NCI-H187 (cell line): Measurements from ENCODE around the gene DENND6A.
A peak's percentile ranks its signal among the peaks of the same experiment; 100 is the strongest.
"Not testable (repeated sequence)": the region's sequence is repeated elsewhere in the genome, so short reads cannot be mapped to it uniquely, and the experiment has no call there.

Experiments
- DNase-seq, 2 experiments: peaks; one replicate each; lab custom pipeline; 2025; lab: John Stamatoyannopoulos, UW

Gene DENND6A

DNA sequence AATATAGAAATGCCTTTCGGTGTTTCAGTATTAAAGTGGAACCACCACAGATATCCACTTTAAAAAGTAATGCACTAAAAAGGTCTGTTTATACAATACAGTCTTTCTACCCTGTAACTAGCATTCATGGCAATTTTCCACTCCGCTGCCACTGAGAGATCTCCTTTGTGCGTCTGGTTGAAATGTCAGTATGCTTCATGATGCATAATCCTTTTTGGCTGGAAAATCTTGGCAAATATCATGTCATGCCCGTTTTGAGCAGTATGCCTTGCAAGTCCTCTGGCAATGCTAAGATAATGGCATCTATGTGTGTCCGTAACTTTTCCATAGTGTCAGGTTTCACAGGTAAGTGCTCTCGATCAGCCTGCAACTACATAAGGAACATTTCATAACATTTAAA, 64.9 kb downstream of the DENND6A start:
- DNase-seq, result peak in 1 of 2 experiments; percentile 12

DNA sequence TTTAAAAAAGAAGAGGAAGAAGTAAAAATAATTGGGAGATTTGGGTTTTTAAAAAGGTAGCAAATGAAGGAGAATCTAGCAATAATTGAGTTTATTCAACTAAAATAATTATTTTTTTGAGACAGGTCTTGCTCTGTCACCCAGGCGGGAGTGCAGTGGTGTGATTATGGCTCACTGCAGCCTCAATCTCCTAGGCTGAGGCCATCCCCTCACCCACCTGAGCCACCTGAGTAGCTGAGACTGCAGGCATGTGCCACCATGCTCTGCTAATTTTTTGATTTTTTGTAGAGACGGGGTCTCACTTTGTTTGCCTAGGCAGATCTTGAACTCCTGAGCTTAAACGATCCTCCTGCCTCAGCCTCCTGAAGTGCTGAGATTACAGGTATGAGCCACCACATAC, 68.1 kb downstream of the DENND6A start:
- DNase-seq, result no peak

DNA sequence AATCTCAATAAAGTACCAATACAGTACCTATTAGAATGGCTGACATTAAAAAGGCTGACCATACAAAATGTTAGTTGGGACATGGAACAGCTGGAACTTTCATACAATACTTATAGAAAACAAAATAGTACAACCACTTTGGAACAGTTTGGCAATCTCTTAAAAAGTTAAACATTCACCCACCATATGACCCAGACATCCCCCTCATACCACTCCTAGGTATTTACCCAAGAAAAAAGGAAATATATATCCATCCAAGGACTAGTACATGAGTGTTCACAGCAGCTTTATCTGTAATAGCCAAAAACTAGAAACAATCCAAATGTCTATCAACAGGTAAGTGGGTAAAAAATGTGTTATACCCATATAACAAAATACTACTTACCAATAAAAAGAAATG, 70.5 kb downstream of the DENND6A start:
- no peak for DNase-seq

DNA sequence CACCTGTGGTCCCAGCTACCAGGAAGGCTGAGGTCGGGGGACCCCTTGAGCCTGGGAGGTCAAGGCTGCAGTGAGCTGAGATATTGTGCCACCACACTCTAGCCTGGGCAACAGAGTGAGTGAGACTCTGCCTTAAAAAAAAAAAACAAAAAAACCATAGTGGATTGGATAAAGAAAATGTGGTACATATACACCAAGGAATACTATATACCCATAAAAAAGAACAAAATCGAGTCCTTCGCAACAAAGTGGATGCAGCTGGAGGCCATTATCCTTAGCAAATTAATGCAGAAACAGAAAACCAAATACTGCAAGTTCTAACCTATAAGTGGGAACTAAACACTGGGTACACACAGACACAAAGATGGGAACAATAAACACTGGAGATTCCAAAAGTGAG, 75.1 kb downstream of the DENND6A start:
- DNase-seq, result no peak

DNA sequence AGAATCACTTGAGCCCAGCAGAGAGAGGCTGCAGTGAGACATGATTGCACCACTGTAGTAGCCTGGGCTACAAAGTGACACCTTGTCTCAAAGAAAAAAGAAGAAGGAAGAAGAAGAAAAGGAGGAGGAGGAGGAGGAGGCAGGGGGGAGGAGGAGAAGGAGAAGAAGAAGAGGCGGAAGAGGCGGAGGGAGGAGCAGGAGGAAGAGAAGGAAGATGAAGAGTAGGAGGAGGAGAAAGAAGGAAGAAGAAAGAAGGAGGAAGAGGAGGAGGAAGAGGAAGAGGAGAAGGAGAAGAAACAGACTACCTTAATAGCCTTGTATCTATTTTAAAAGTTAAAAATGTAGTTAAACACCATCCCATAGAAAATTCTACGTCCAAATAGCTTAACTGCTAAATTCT, 76.6 kb downstream of the DENND6A start:
- DNase-seq, result no peak

DNA sequence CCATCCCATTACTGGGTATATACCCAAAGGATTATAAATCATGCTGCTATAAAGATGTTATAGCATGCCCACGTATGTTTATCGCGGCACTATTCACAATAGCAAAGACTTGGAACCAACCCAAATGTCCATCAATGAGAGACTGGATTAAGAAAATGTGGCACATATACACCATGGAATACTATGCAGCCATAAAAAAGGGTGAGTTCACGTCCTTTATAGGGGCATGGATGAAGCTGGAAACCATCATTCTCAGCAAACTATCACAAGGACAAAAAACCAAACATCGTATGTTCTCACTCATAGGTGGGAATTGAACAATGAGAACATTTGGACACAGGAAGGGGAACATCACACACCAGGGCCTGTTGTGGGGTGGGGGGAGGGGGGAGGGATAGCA, 81.0 kb downstream of the DENND6A start:
- not testable (repeated sequence) for DNase-seq

DNA sequence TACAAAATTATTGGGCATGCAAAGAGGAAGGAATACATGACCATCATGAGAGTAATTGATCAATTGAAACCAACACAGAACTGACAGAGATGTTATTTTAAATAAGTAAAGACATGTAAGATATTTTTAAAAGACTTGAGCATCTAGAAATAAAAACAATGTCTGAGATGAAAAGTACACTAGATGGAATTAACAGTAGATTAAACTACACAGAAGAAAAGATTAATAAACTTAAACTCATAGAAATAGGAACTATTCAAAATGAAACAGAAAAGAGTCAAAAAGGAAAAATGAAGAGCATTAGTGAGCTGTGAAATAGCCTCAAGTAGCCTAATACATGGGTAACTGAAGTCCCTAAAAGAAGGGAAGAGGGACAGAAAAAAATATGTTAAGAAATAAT, 87.2 kb downstream of the DENND6A start:
- no peak for DNase-seq

DNA sequence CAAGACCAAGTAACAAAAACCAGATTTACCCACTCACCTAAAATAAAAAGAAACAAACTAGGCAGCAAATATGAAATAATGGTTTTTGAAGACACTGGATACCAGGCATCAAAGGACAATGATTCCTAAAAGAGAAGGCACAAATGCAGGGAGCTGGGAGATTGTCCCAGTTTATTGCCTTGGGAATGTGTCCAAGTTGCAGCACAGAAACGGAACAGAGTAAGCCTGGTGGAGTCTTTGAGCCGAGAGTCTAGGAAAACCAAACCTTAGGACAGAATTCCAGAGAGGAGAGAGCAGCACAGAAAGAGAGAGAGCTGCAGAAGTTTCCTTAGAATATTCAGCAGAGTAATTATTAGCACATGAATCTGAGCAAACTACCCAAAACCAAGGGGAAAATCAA, 87.9 kb downstream of the DENND6A start:
- no peak for DNase-seq

DNA sequence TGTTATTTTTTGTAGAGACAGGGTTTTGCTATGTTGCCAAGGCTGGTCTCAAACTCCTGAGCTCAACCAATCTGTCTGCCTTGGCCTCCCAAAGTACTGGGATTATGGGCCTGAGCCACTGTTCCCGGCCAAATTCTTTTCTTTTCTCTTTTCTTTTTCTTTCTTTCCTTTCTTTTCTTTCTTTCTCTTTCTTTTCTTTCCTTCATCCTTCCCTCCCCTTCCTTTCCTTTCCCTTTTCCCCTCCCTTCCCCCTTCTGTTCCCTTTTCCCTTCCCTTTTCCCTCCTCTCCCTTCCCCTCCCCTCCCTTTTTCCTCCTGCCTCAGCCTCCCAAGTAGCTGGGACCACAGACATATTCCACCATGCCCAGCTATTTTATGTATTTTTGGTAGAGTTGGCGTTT, 92.7 kb downstream of the DENND6A start:
- no peak for DNase-seq

DNA sequence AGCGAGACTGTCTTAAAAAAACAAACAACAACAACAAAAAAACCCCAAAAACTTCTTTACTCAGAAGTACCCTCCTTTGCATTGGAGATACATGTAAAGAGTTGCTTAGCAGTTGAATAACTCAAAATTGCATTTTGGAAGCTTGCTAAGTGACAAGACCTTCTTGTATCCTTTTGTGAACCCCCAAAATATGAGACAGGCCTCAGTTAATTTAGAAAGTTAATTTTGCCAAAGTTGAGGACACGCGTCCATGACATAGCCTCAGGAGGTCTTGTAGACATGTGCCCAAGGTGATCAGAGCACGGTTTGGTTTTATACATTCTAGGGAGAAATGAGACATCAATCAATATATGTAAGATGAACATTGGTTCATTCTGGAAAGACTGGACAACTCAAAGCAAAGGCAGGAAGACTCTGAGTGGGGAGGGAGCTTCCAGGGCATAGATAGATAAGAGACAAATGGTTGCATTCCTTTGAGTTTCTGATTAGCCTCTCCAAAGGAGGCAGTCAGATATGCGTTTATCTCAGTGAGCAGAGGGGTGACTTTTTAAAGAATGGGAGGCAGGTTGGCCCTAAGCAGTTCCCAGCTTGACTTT, 94.0 kb downstream of the DENND6A start:
- no peak for DNase-seq

DNA sequence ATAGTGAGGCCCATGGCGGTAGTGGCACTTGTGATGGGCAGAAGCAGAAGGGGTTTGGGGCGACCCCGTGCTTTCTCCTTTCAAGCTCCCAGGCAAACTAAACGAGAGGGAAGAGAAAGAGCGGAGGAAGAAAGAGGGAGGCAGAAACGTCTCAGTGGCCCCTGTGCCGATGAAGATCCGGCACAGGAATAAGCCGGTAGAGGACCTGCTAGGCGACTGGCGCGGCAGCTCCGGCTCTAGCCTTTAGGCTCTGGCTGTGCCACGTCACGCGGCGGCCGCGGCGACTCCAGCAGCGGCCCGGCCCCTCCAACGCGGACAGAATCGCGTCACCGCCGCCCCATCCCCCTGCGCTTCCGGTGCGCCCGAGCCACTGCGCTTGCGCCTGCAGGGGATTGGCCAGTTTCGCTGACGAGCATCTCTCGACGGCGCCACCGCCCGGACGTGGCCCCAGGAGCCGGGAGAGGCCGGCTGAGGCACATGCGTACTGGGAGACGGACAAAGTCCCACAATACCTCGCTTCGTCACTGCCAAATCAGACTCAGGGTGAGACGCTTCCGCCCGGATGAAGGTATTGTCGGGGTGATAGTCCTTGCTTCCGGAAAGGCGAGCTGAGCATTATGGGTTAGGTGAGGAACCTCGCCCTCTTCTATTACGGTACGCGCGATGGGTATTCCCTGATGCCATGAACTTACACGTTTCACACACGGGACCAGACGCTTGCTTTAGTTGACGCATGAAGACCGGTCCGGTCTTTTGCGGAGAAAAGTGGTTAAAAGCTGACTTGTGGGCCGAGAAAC, 95.6 kb downstream of the DENND6A start, which contains the start of gene ARF4:
TSS of gene ARF4 (minus strand) at position 218 of the 797 bp plus-strand sequence. CDS start at position 14, 204 bp downstream.
- DNase-seq, result peak; percentile 80 to 92

DNA sequence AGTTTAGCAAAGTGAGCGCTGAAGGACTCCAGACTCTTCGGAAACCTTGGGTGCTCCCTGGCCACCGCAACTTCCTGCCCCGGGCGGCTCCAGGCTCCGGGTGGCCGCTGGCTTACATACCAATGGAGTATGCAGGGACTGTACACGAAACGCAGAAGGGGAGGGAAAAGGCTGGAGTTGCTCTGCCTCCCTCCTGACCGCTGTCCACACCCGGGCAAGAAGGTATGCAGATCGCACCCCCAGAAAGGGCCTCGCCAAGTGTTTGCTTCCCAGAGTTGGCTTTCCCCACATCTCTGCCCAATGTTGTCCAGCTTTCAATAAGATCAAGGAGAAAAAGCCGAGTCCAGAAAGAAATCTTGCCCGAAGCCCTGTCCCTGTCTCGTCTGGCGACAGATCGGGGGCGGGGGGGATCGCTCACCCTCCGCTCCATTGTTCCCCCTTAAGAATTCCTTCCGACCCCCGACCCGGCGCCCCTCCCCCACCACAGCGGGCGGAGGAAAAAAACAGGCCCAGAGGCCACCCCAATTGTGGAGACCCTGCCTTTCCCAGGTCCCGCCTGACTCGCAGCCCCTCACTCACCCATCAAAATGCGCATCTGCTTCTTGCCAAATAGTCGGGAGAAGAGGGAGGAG, 96.3 kb downstream of the DENND6A start:
- DNase-seq, result no peak

DNA sequence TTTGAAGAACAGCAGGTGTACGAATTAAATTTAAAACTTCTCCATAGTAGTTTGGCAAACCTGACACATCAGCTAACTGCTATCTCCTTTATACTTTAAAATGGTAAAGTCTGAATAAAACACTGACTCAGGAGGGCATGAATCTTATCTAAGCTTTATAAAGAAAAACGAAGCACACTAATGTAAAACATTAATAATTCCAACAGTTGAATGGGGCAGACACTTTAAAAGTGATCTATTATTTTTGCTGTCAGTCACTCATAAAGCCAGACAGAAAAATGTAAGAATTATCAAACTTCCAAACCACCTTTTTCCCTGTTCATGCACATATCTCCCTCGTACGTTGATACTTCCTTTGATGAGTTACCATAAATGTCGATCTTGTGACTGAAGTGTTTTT, 98.3 kb downstream of the DENND6A start:
- no peak for DNase-seq

DNA sequence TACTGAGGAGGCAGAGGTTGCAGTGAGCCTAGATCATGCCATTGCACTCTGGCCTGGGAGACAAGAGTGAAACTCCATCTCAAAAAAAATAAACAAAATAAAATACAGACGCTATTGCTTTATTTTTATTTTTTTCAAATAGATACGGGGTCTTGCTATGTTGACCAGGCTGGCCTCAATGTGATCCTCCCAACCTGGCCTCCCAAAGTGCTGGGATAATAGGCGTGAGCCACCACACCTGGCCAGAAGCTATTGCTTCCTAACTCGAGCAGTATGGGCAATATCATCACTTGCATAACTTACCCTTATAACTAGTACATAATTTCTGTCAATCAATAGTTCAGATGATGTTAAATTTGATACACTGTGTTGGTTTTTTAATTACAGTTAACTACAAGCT, 98.7 kb downstream of the DENND6A start:
- DNase-seq, result no peak

DNA sequence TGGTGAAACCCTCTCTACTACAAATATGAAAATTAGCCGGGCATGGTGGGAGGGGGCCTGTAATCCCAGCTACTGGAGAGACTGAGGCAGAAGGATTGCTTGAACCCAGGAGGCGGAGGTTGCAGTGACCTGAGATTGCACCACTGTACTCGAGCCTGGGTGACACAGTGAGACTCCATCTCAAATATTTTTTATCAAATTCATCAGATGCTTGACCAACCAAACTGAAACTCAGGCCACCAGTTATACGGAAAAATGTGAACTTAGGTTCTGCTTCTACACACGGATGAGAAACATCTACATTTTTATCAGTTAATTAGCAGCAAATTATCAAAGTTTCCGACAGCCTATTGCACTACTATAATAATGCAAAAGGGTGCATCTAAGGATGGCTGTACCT, 100.6 kb downstream of the DENND6A start:
- DNase-seq, result no peak

DNA sequence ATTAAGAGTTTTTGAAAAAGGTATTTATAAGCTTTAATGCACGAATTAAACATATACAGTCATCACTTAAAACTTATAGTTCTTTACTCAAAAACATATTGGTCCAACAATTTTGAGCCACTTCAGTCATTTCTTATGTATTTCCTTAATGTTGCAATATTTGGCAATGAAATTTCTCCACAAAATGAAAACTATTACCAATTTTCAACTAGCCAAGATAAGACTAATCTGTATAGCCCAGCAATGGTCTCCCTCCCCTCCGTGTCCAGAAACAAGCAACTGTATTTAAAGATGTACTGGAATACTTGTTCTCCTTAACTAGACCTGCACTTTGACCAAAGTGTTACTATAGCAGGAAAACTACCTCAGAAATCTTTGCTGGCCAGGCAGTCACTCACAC, 105.0 kb downstream of the DENND6A start:
- no peak for DNase-seq

DNA sequence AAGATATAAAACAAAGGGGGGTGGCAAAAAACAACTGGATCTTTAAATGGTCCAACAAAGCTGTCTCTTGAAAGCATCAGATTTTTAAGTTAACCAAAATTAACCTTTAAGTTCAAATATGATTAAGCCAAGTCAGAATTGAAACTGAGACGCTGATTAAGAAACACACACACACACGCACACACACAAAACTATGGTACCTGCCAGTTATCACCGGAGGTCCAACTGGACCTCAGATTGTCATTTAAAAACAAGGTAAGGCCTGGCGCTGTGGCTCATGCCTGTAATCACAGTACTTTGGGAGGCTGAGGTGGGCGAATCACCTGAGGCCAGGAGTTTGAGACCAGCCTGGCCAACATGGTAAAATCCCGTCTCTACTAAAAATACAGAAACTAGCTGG, 106.1 kb downstream of the DENND6A start:
- DNase-seq, result no peak

DNA sequence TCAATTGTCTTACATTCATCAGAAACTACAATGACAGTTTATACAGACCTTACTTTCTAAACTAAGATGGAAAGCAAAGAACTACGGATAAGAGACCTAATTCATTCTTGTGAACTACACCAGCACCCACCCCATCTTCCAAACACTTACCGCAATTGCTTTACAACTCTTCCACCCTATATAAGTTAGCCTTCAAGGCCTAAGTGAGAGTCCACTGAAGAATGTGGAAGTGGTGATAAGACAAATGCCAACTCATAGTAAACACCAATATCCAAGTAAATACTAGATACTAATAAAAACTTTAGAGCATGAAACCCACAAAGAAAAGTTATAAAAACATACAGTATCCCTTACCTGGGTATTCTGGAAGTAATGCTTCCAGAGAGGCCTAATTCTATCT, 109.3 kb downstream of the DENND6A start:
- DNase-seq, result no peak

DNA sequence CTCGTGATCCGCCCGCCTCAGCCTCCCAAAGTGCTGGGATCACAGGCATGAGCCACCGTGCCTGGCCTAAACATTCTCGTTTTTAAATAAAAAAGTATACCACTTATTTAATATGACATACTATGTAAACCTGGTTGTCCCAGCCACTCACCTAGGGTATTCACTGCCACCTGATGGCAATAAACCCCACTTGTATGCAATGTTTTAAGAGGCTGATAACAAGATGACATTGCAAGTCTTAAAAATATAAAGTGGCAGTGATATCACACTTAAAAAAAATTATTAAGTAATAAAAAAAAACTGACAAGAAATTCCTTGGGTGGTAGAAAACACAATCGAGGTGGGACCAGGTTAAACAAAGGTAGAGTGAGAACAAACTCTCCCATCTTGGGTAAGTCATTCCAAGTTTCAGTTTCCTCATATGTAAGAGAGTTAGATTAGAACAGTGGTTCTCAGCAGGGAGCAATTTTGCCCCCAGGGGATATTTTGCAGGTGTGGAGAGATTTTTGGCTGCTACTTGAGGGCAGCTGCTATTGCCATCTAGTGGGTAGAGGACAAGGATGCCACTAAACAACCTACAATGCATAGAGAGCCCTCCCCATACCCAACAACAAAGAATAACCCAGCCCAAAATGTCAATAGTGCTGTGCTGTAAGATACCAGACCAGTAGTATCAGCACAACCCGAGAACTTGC, 110.3 kb downstream of the DENND6A start:
- no peak for DNase-seq

DNA sequence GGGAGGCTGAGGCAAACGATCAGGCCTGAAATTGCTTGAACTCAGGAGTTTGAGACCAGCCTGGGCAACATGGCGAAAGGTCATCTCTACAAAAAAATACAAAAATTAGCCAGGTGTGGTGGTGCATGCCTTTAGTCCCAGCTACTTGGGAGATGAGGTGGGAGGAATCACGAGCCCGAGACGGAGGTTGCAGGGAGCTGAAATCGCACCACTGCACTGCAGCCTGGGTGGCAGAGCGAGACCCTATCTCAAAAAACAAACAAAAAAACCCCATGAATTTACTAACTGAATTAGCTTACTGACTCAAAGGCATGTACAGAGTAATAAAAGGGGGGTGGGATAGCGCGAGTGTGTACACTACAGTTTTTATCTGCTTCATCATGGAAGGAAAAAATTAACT, 115.1 kb downstream of the DENND6A start:
- no peak for DNase-seq

DNA sequence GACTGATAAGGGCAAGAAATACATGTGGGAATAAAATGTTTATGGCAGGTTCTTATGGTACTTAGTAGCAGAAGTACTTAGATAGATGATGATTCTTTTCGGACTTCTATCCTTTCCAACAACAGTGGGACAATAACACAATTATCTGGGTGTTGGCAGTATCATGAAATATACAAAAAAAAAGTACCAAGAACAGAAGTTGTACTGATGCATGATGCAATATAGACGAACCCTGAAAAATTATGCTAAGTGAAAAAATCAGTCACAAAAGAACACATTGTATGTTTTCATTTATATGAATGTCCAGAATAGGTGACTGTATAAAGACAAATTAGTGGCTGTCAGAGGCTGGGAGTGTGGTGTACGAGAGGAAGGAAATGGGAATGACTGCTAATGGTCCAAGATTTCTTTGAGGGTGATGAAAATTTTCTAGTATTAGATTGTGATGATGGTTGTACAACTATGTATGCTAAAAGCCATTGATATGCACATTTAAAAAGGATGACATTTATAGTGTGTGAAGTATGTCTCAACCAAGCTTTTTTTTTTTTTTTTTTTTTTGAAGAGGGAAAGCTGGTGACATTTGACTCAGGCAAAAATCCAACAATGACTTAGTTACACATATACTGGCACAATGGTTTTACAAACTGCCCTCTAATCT, 116.8 kb downstream of the DENND6A start:
- no peak for DNase-seq
